ENCODE data around the gene SLC22A4.
A peak's percentile ranks its signal among the peaks of the same experiment; 100 is the strongest.

The SLC22A4 gene

DNA sequence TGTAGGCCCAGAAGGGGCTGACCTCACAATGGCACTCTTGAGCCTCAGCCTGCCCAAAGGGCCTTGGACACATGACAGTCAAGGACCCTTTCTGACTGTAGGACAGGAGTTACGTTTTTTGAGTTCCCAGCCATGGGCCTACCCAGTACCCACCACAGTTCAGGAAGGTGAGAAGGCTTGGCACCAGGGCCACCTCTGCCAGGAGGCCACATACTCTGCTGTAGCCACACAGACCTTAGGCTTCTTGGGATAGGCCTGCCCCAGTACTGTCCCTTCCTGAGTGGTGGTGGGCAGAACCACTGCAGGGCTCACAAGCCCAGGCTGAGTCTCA lies 23.9 kb upstream of the SLC22A4 start:
- DNase-seq, result no peak

DNA sequence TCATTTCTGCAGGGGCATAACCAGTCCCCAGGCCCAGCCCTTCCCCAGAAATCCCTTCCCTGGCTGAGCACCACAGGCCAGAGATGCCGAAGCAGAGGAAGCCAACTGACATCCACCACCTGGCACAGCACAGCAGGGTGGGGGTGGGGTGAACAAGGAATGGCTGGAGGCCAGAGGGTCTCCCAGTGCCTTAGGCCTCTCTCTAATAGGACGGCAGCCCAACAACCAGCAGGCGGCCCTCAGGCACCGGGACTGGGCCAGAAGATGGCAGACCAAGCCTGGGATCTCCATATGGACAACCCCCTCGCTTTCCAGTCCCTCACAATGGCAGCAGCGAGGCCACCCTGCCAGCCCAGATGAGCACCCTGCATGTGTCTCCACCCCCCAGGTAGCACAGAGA lies 23.5 kb upstream of the SLC22A4 start:
- Histone ChIP-seq H3K4me3 (ENCODE audit: low read depth, low read length) (no peak overlapping the region), H3K27me3 (ENCODE audit: insufficient read depth, low read length) (no peaks in the 10 kb centered on the region), H2BK12ac (ENCODE audit: low read length) (no peak overlapping the region), H3K4me2 (ENCODE audit: low read length) (no peak overlapping the region), H3K36me3 (ENCODE audit: control insufficient read depth in 1 of 2, insufficient read depth in 2 of 2, low read length in 2 of 2) (peaks cover 4 to 8% of the 10 kb centered on the region in 2 experiments), H3K14ac (ENCODE audit: low read length) (no peak overlapping the region), H3K4ac (ENCODE audit: low read depth, low read length) (no peak overlapping the region), H4K12ac (ENCODE audit: low read depth, low read length) (no peak overlapping the region), H3K79me2 (ENCODE audit: control insufficient read depth, insufficient read depth, low read length, poor library complexity) (no peaks in the 10 kb centered on the region), H2BK120ac (ENCODE audit: insufficient read depth, low read length, poor library complexity) (no peak overlapping the region), H4K91ac (ENCODE audit: low read depth, low read length) (no peak overlapping the region), H3K9me3 (ENCODE audit: insufficient read depth, low read depth, low read length) (no peaks in the 10 kb centered on the region), H2AK5ac (ENCODE audit: low read length) (no peak overlapping the region), H2AFZ (ENCODE audit: insufficient read depth, low read length, poor library complexity) (no peak overlapping the region), H4K8ac (ENCODE audit: low read depth, low read length) (no peak overlapping the region), H2BK5ac (ENCODE audit: low read depth, low read length, poor library complexity) (no peak overlapping the region), H3K4me1 (ENCODE audit: control insufficient read depth in 1 of 2, insufficient read depth in 2 of 2, low read length in 2 of 2) (peaks cover 5 to 6% of the 10 kb centered on the region in 2 experiments), H3K23ac (ENCODE audit: low read length) (no peak overlapping the region), H3K27ac (ENCODE audit: low read depth, low read length) (no peak overlapping the region), H3K79me1 (ENCODE audit: low read length) (no peaks in the 10 kb centered on the region), H3K18ac (ENCODE audit: low read length) (no peak overlapping the region), H3K9ac (ENCODE audit: low read length) (no peak overlapping the region)
- no peak for DNase-seq
- WGBS (ENCODE audit: extremely low coverage, insufficient coverage, insufficient read length), result no CpG with 5 or more reads among the region's 6 CpGs

More for the DNA sequence above, 23.9 kb upstream of the SLC22A4 start:
- H3K4me3 ChIP-seq (ENCODE audit: low read depth, low read length), result no peak overlapping the region
- H2AK5ac ChIP-seq (ENCODE audit: low read length), result no peak overlapping the region
- no peak overlapping the region for H3K4me2 ChIP-seq (ENCODE audit: low read length)
- H4K8ac ChIP-seq (ENCODE audit: low read depth, low read length), result no peak overlapping the region
- no peak overlapping the region for H3K23ac ChIP-seq (ENCODE audit: low read length)
- H4K12ac ChIP-seq (ENCODE audit: low read depth, low read length), result no peak overlapping the region
- no peak overlapping the region for H3K4ac ChIP-seq (ENCODE audit: low read depth, low read length)
- H3K27ac ChIP-seq (ENCODE audit: low read depth, low read length), result no peak overlapping the region
- H3K27me3 ChIP-seq (ENCODE audit: insufficient read depth, low read length), result no peaks in the 10 kb centered on the region
- H3K9ac ChIP-seq (ENCODE audit: low read length), result no peak overlapping the region
- H2BK120ac ChIP-seq (ENCODE audit: insufficient read depth, low read length, poor library complexity), result no peak overlapping the region
- H3K14ac ChIP-seq (ENCODE audit: low read length), result no peak overlapping the region
- peaks cover 9 to 10% of the 10 kb centered on the region in 2 experiments for H3K4me1 ChIP-seq (ENCODE audit: control insufficient read depth in 1 of 2, insufficient read depth in 2 of 2, low read length in 2 of 2)
- H3K36me3 ChIP-seq (ENCODE audit: control insufficient read depth in 1 of 2, insufficient read depth in 2 of 2, low read length in 2 of 2), result peaks cover 4 to 8% of the 10 kb centered on the region in 2 experiments
- H3K18ac ChIP-seq (ENCODE audit: low read length), result no peak overlapping the region
- WGBS (ENCODE audit: extremely low coverage, insufficient coverage, insufficient read length), result no CpG with 5 or more reads among the region's 1 CpG
- no peak overlapping the region for H2AFZ ChIP-seq (ENCODE audit: insufficient read depth, low read length, poor library complexity)
- no peaks in the 10 kb centered on the region for H3K79me2 ChIP-seq (ENCODE audit: control insufficient read depth, insufficient read depth, low read length, poor library complexity)
- no peaks in the 10 kb centered on the region for H3K79me1 ChIP-seq (ENCODE audit: low read length)
- H4K91ac ChIP-seq (ENCODE audit: low read depth, low read length), result no peak overlapping the region
- no peak overlapping the region for H2BK5ac ChIP-seq (ENCODE audit: low read depth, low read length, poor library complexity)
- no peaks in the 10 kb centered on the region for H3K9me3 ChIP-seq (ENCODE audit: insufficient read depth, low read depth, low read length)
- no peak overlapping the region for H2BK12ac ChIP-seq (ENCODE audit: low read length)

DNA sequence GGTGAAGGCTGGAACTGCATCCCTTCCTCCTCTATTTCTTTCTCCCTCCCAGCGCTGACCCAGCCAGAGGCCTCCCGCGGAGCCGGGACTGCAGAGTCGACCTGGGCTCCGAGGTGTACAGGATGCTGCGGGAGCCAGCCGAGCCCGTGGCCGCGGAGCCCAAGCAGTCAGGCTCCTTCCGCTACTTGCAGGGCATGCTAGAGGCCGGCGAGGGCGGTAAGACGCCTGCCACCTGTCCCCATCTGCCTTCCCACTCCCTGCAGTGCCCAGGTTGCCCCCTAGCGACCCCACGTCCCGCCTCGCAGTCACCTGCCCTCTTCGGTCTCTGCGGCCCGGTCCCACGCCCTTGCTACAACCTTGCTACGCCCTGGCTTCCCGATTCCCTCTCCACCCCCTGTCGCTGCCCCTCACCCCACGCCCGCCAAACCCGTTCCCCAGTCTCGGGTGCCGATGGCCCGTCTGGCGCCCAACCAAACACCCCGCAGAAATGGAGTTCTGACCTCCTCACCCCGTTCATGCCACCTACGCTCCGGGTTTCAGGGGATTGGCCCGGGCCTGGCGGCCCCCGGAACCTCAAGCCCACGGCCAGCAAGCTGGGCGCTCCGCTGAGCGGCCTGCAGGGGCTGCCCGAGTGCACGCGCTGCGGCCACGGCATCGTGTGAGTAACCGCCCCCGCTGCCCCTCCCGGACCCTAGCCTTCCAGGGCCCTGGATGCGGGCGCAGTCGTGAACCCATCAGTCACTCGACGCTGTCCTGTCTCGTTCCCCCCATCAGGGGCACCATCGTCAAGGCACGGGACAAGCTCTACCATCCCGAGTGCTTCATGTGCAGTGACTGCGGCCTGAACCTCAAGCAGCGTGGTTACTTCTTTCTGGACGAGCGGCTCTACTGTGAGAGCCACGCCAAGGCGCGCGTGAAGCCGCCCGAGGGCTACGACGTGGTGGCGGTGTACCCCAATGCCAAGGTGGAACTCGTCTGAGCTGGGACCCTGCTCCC lies 22.6 kb upstream of the SLC22A4 start:
- WGBS (ENCODE audit: extremely low coverage, insufficient coverage, insufficient read length), result no CpG with 5 or more reads among the region's 77 CpGs

DNA sequence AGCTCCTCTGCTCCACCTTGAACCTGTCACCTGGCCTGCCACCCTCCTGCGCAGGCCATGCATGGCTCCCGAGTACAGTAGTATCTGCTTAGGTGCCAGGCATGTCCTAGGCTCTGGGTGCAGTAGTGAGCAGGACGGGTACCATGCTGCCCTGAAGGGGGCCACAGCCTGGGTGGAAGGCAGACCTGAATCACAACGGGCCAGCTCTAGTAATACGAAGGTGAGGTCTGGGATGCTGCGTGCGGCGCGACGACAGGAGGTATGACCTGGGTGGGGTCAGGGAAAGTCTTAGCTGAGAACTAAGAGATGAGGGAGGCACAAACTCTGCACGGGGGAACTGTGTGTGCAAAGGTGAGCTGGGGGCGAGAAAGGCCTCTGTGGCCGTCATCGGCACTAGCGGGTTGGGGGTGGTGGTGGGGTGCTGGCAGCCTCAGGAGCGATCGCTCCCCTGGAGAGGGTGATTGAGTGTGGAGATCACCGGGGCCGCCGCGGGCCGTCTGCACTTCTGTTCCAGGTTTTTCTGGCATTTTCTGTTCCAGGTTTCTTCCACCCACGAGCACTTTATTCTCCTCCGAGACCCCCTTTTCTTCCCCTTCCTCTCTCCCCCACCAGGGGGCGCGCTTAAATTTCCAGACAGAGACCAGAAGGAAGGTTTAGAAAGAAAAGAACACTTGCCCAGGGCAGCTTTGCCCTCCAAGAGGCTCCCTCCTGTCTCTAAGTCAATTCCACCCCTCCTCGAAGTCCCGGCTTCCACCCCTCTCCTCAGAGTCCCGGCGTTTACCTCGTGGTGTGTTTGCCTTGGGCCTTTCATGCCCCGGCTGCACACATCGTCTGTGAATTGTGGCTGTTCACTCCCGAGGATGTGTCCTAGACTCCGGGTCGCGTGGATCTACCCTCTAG lies 21.6 kb upstream of the SLC22A4 start:
- Histone ChIP-seq H2AFZ (ENCODE audit: insufficient read depth, low read length, poor library complexity) (no peak overlapping the region), H4K12ac (ENCODE audit: low read depth, low read length) (no peak overlapping the region)
- no CpG with 5 or more reads among the region's 37 CpGs for WGBS (ENCODE audit: extremely low coverage, insufficient coverage, insufficient read length)

More for the DNA sequence above, 22.6 kb upstream of the SLC22A4 start:
- no peak for DNase-seq
- H3K79me2 ChIP-seq (ENCODE audit: control insufficient read depth, insufficient read depth, low read length, poor library complexity), result no peaks in the 10 kb centered on the region
- H3K4me2 ChIP-seq (ENCODE audit: low read length), result no peak overlapping the region
- no peak overlapping the region for H3K23ac ChIP-seq (ENCODE audit: low read length)
- H2BK120ac ChIP-seq (ENCODE audit: insufficient read depth, low read length, poor library complexity), result no peak overlapping the region
- H2BK12ac ChIP-seq (ENCODE audit: low read length), result no peak overlapping the region
- no peak overlapping the region for H4K12ac ChIP-seq (ENCODE audit: low read depth, low read length)
- no peak overlapping the region for H2AK5ac ChIP-seq (ENCODE audit: low read length)
- no peak overlapping the region for H3K27ac ChIP-seq (ENCODE audit: low read depth, low read length)
- H3K9me3 ChIP-seq (ENCODE audit: insufficient read depth, low read depth, low read length), result no peaks in the 10 kb centered on the region
- H3K4me3 ChIP-seq (ENCODE audit: low read depth, low read length), result no peak overlapping the region
- no peak overlapping the region for H4K91ac ChIP-seq (ENCODE audit: low read depth, low read length)
- H3K79me1 ChIP-seq (ENCODE audit: low read length), result no peaks in the 10 kb centered on the region
- H2AFZ ChIP-seq (ENCODE audit: insufficient read depth, low read length, poor library complexity), result no peak overlapping the region
- H4K8ac ChIP-seq (ENCODE audit: low read depth, low read length), result no peak overlapping the region
- H3K4me1 ChIP-seq (ENCODE audit: control insufficient read depth in 1 of 2, insufficient read depth in 2 of 2, low read length in 2 of 2), result no peaks in the 10 kb centered on the region
- no peak overlapping the region for H2BK5ac ChIP-seq (ENCODE audit: low read depth, low read length, poor library complexity)
- H3K14ac ChIP-seq (ENCODE audit: low read length), result no peak overlapping the region
- no peak overlapping the region for H3K9ac ChIP-seq (ENCODE audit: low read length)
- H3K36me3 ChIP-seq (ENCODE audit: control insufficient read depth in 1 of 2, insufficient read depth in 2 of 2, low read length in 2 of 2), result peaks cover 3 to 8% of the 10 kb centered on the region in 2 experiments
- no peak overlapping the region for H3K18ac ChIP-seq (ENCODE audit: low read length)
- no peak overlapping the region for H3K4ac ChIP-seq (ENCODE audit: low read depth, low read length)
- no peaks in the 10 kb centered on the region for H3K27me3 ChIP-seq (ENCODE audit: insufficient read depth, low read length)

More for the DNA sequence above, 21.6 kb upstream of the SLC22A4 start:
- Histone ChIP-seq H3K27me3 (ENCODE audit: insufficient read depth, low read length) (no peaks in the 10 kb centered on the region), H3K9ac (ENCODE audit: low read length) (no peak overlapping the region), H3K4ac (ENCODE audit: low read depth, low read length) (no peak overlapping the region), H2BK120ac (ENCODE audit: insufficient read depth, low read length, poor library complexity) (no peak overlapping the region), H3K4me2 (ENCODE audit: low read length) (no peak overlapping the region), H3K27ac (ENCODE audit: low read depth, low read length) (no peak overlapping the region), H2AK5ac (ENCODE audit: low read length) (no peak overlapping the region), H3K79me2 (ENCODE audit: control insufficient read depth, insufficient read depth, low read length, poor library complexity) (no peaks in the 10 kb centered on the region), H2BK5ac (ENCODE audit: low read depth, low read length, poor library complexity) (no peak overlapping the region), H3K14ac (ENCODE audit: low read length) (no peak overlapping the region), H4K8ac (ENCODE audit: low read depth, low read length) (no peak overlapping the region), H2BK12ac (ENCODE audit: low read length) (no peak overlapping the region), H3K36me3 (ENCODE audit: control insufficient read depth in 1 of 2, insufficient read depth in 2 of 2, low read length in 2 of 2) (peaks cover 0 to 5% of the 10 kb centered on the region in 2 experiments), H3K23ac (ENCODE audit: low read length) (no peak overlapping the region), H4K91ac (ENCODE audit: low read depth, low read length) (no peak overlapping the region), H3K18ac (ENCODE audit: low read length) (no peak overlapping the region), H3K4me3 (ENCODE audit: low read depth, low read length) (no peak overlapping the region), H3K79me1 (ENCODE audit: low read length) (no peaks in the 10 kb centered on the region), H3K9me3 (ENCODE audit: insufficient read depth, low read depth, low read length) (no peaks in the 10 kb centered on the region), H3K4me1 (ENCODE audit: control insufficient read depth in 1 of 2, insufficient read depth in 2 of 2, low read length in 2 of 2) (peaks cover 1 to 3% of the 10 kb centered on the region in 2 experiments)
- peak; percentile 29 to 79 for DNase-seq
